ENCODE results near the gene CYP3A4. TPM values are rescaled to one million over a fixed set of nuclear protein-coding genes. Genes with fewer than 3 reads are reported as not detected.
"Not testable (repeated sequence)": the region's sequence is repeated elsewhere in the genome, so short reads cannot be mapped to it uniquely, and the experiment has no call there.

CYP3A4 gene
- total and polyA plus RNA-seq, 9 of the 15 experiments (the other 6 are each of a cell fraction or from before 2014, with no cell fraction given): 0.07 to 0.08 TPM; not detected in 7

DNA sequence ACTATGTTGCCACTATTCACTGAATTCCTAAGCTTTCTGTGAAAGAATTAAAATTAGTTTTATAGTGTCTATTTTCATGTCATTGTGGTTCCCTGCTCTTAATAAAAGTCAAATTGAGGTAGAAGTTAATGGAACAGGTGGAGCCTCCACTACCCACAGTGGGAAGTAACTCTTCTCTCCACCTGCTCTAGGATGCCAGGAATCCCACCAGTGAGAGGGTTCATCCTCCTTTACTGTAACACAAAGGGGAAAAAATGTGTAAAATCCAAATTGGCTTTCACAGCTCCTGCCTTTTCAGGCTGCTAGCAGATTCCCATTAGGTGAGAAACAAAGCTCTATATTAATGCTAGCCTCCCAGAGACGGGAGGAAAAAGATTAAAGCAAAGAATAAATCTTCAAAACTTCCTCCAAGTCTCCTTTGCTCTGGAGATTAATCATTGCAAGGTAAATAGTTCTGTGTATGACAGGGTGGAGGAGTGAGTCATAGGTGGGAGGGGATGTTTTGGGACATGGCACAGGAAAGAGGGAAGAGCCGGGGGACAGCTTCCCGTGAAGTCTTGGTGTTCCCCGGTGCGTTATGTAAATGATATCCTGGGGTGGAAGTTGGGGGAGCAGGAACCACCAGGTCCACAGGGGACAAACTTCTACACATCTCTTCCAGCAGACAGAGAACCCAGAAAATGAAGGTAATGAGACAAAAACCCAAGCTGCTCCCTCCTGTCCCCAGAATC is 32.5 kb downstream of the CYP3A4 start:
- in situ Hi-C loops (cut with MboI); H2AFZ ChIP-seq (ENCODE audit: low read depth, low read length); H4K20me1 ChIP-seq (replicated peaks; ENCODE audit: control insufficient read depth, insufficient read depth, low read length); H3K4me1 ChIP-seq (replicated peaks in 1 of 2; ENCODE audit: control insufficient read depth in 2 of 2, insufficient read depth in 2 of 2, low read length in 2 of 2); H3K9me1 ChIP-seq (ENCODE audit: control insufficient read depth, insufficient read depth, low read length); H3K27me3 ChIP-seq (ENCODE audit: control insufficient read depth in 2 of 2, insufficient read depth in 2 of 2, low read length in 2 of 2); H3K27ac ChIP-seq (ENCODE audit: extremely low read depth, low read depth, low read length); H3K36me3 ChIP-seq (ENCODE audit: control insufficient read depth, insufficient read depth, low read length); intact Hi-C loops (cut with micrococcal nuclease); H3K4me3 ChIP-seq; CTCF ChIA-PET (ENCODE audit: low intra/inter-chr PET ratio); H3K9ac ChIP-seq (ENCODE audit: insufficient read depth in 1 of 2, low read depth in 2 of 2, low read length in 2 of 2); DNase-seq (ENCODE audit: extremely low read depth in 1 of 4, low spot score in 3 of 4); BruUV-seq (replicated peaks); H3K4me2 ChIP-seq (ENCODE audit: insufficient read depth, low read length); H3K79me2 ChIP-seq (ENCODE audit: control insufficient read depth, insufficient read depth, low read length); H3K9me3 ChIP-seq (replicated peaks; ENCODE audit: control insufficient read depth, insufficient read depth, low read depth, low read length): not testable (repeated sequence)
- TF ChIP-seq PRDM10 (IDR thresholded peaks at IDR 0.05; ENCODE audit: partially characterized antibody): peak; percentile 23
- peak; percentile 35; the same call in 1 of the 2 replicates for TF ChIP-seq PKNOX1 (IDR thresholded peaks at IDR 0.05)
- TF ChIP-seq, protein P1, sequence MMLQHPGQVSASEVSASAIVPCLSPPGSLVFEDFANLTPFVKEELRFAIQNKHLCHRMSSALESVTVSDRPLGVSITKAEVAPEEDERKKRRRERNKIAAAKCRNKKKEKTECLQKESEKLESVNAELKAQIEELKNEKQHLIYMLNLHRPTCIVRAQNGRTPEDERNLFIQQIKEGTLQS (IDR thresholded peaks at IDR 0.05): peak; percentile 57; the same call in 1 of the 2 replicates
- TF ChIP-seq, protein P1 (CRISPR knock-in tag; conservative IDR thresholded peaks at IDR 0.05): not testable (repeated sequence)
- TF ChIP-seq FOSL1 (tag; conservative IDR thresholded peaks at IDR 0.05): peak; percentile 75
- peak; percentile 64 for TF ChIP-seq JUND (IDR thresholded peaks at IDR 0.05; ENCODE audit: borderline replicate concordance, low read depth, low read length)
- peak; percentile 44; the same call in 1 of the 3 replicates for TF ChIP-seq JUND (tag; IDR thresholded peaks at IDR 0.05; ENCODE audit: borderline replicate concordance, low read depth, low read length)
- TF ChIP-seq MEIS2 (IDR thresholded peaks at IDR 0.05; ENCODE audit: partially characterized antibody): peak; percentile 52
- ATAC-seq: peak; percentile 75
- POLR2A ChIA-PET: interaction anchor here (0.9 to 1.2 kb wide), 2 partner anchors 10 to 126 kb away, joined by 3 to 4 read pairs; no protein-coding TSS in a partner anchor
- 2% methylated on average over 5 of the region's 5 CpGs for WGBS (ENCODE audit: insufficient coverage, low coverage, missing lambda C conversion rate)
- peak; percentile 65 for FAIRE-seq

All from K562 (cell line).